Central memory CD4-positive, alpha-beta T cell (primary cell): ENCODE data around the gene PVALEF.
A peak's percentile ranks its signal among the peaks of the same experiment; 100 is the strongest.
"Not testable (repeated sequence)": the region's sequence is repeated elsewhere in the genome, so short reads cannot be mapped to it uniquely, and the experiment has no call there.

Source experiments
- DNase-seq: peaks from one replicate; pipeline ENCODE4 v3.0.0; 2022

The PVALEF gene

DNA sequence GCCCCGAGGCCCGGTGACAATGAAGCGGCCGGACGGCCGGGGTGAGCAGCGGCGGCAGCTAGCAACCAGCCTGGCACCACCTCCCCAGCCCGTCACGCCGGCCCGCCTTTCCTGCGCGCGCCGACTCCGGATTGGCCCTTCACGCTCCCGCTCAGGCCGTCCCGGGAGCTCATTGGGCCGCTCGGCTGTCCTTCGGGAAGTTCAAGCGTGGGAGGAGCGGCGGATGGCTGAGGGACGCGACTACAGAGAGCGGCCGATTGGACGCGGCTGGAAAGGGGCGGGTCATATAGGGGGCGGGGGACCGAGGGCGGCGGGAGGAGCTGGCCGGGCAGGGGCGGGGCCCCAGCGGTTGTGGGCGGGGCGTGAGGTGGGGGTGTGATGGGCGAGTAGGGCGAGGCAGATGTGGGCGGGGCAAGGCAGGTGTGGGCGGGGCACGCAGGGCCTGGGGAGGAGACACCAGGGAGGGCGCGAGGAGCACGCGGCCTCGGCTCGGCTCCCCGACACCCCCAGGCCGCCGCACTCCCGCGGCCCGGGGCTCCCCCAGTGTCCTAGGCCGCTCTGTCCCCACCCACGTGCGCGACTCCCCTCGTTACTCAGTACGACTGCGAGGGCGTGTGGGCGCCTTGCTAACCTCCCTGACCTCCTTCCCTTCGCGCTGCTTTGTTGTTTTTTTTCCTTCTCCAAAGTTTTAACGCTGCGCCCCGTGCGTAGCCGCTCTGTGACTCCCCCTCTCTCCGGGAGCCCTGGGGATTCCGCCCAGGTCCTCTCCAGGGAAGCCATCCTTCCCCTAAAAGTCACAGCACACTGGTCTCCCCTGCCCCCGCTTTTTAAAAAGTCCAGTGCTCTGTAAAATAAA lies 57.8 kb downstream of the PVALEF start, which contains the start of gene CEP131:
Gene CEP131, minus strand, starts transcription at position 60 of the 856 bp plus-strand sequence. CDS start 2,909 bp downstream, outside the sequence.
- peak; percentile 98 for DNase-seq

DNA sequence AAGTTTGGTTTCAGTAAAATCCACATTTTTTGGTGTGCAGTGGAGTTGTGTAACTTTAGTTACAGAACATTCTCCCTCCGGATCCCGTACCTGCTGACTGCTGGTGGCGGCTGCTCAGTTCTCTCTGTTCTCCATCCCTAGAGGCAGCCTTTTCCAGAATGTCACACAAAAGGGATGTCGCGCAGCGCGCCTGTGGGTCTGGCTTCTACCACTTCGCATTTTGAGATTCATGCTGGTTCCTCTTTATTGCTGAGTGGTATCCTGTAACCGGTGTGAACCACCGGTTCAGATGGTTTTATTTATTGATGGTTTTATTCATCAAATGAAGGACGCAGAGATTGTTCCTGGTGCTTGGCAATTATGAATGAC lies 58.4 kb downstream of the PVALEF start:
- DNase-seq, result no peak

DNA sequence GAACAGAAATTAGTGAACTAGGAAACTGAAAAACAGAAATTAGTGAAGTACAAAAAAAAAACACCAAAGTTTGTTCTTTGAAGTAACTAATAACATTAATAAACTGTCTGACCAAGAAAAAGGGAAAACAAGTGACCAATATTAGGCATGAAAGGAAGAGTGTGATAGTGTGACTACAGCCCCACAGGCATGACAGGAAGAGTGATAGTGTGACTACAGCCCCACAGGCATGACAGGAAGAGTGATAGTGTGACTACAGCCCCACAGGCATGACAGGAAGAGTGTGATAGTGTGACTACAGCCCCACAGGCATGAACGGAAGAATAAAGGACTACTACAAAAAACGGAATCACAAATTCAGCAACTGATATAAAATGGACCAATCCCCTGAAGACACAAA lies 62.3 kb downstream of the PVALEF start:
- DNase-seq, result not testable (repeated sequence)

DNA sequence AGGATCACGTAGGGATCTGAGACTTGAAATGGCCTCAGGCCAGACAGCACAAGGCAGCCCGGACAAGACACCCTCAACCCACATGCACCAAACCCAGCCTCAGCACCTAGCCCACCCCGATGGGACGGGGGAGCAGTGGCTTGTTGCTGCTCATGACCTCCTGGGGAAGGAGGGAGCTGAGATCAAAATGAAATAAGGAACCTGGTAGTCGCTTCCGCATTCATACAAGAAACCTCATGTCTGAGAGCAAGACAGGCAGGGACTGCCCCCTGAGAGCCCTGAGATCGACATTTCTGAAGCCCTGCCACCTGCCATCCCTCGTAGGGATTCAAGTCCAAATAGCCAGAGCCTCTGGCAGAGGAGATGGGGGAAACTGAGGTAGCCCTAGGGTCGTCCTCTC lies 63.1 kb downstream of the PVALEF start:
- DNase-seq, result no peak

DNA sequence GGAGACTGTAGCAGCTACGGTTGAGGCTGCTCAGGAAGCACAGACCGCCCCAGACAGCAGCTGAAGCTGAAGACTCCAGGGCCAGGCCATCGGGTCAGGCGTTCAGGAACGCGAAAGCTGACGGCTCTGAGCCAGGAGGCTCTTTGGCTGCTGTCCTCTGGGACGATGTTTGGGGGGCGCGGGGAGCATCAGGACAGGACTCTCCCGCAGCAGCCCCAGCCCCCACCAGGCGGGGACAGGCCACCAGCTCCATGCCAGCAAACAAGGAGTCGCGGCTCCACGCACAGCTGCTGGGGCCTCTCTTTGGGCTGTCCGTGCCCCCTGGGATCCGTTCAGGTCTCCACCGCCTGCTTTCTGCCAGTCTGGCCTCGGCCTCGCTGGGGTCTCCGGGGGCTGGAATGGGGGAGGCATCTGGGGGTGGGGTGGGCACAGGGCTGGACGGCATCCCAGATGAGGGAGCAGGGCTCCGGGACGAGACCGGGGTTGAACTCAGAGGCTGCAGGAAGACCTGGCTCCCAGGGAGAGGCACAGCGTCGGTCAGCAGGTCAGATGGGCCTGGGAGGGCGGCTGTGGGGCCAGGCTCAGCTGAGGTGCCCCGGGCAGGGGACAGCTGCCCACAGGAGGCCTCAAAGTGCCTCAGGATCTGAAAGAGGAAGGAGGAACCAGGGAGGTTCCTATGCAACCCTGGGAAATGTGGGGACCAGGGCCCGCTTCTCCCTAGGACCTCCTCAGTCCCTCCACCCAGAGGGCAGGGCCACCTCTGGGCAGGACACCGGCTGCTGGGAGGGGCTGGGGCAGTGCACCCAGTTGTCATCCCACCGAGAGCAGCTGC lies 63.7 kb downstream of the PVALEF start:
- no peak for DNase-seq

DNA sequence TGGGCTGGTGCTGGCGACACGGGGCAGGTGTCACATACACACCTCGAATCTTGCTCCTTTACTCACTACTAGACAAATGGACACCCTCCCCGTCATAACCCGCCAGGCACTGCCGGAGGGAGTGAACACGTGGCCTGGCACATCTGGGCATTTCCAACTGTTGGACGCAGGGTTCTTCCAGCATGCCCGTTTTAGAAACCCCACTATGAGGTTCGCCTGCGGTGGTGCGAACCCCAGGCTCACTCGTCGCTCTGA lies 64.3 kb downstream of the PVALEF start:
- DNase-seq, result no peak

DNA sequence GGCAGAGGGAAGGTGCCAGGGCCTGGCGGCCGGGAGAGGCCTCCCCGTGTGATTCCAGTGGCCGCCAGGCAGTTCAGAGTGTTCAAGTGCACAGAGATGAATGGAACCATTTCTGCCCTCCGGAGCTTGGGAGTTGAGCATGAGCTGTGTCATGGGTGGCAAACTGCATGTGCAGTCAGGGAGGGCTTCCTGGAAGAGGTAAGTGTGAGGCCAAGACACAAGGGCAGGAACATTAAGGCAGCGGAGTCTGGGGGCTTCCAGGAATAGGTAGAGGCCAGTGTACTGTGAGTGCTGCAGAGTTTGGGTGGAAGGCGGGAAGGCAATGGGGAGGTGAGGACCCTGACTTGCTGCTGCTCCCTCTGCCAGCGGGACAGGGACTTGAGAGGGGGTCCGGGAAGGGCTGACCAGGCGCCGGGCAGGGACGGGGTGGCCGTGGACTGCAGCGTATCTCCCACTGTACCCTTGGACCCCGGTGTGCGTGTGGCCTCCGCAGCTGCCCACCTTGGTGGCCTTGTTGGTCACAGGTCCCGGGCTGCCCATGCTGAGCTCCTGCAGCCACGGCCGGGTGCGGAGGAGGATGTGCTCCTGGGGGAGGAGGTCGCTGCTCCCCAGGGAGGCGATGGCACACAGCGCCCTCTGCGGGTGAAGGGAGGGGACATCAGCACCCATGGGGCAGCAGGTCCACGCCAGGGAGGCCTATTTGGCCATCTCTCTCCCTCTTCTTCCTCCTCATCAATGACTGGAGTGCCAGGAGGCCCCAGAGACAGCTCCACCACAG lies 64.9 kb downstream of the PVALEF start:
- no peak for DNase-seq

DNA sequence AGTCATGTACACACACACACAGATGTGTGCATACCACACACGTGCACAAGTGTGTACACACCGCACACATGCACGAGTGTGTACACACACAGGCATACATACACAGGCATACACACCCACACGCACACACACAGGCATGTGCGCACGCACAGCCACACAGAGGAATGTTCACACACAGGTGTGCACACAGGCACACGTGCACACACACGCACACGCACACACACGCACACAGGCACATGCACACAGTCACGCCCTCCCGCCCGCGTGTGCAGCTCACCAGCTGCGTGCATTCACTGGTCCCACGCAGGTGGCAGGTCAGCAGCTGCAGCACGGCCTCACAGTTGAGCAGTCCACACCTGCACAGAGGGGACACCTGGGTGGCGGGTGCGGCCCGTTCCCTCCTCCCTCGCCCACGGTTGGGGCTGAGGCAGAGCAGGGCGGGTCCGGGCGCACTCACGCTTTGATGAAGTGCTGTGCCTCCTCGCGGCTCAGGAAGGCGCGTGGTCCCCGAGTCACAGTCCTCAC lies 65.9 kb downstream of the PVALEF start:
- DNase-seq, result no peak

DNA sequence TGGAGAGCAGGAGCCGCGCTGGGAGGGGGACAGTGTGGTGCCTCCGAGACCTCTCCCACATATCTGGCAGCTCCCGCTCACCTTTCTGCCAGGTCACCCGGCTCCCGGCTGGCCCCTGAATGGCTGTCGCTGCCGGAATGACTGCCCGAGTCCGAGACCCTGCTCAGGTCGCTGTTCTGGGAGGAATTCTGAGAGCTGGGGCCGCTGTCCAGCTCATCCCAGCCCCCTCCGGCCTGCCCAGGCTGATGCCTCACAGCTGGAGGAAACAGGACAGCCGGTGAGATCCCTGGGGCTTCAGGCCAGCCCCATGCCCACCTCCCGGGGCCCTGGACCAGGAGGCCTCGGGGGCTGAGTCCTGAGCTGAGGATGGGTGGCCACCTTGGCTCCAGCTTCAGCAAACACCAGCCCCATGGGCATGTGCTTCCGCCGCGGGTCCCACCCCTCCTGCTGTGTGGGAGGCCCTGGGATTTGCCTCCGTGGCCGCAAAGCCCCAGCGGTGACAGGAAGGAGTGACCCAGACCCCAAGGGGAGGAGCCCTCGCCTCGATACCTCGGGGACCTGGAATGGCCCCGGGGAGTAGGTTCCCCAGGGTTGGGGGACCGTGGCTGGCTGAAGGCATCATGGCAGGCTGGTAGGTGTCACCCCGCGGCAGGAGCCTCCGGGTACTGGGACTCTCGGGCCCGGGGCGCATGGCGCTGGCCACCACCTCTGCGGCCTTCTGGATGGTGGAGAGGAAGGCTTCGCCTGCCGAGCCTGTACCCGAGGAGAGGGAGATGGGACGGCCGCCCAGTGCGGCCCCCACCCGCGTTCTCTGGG lies 66.7 kb downstream of the PVALEF start:
- no peak for DNase-seq
